Right atrium auricular region (tissue), 2 donors: Measurements from ENCODE around the gene C19orf38. TPM values are rescaled to one million over a fixed set of nuclear protein-coding genes. Genes with fewer than 3 reads are reported as not detected.
"Not testable (repeated sequence)": the region's sequence is repeated elsewhere in the genome, so short reads cannot be mapped to it uniquely, and the experiment has no call there.

Experiments
- DNase-seq: peaks from one replicate; pipeline ENCODE4 v3.0.0-alpha.2; 2019; ENCODE audit warnings: low spot score
- H3K27ac ChIP-seq, 2 donors: fragments of 200-600 bp; sonication (generic); 1 replicate in 1 of 2; 2 replicates in 1 of 2; pipeline ENCODE4 v1.5.1; 2016 to 2019
- H3K27me3 ChIP-seq, 2 donors: fragments of 200-600 bp; sonication (generic); one replicate each; pipeline versions ENCODE4 v1.5.1 to v1.6.0; 2017 to 2019
- H3K36me3 ChIP-seq: fragments of 200-600 bp; sonication (generic); one replicate; pipeline ENCODE4 v1.5.1; 2016
- H3K4me1 ChIP-seq, 2 donors: fragments of 200-600 bp; sonication (generic); one replicate each; pipeline versions ENCODE4 v1.5.1 to v1.6.0; 2017 to 2019
- H3K4me3 ChIP-seq, 2 donors: fragments of 200-600 bp; sonication (generic); 1 replicate in 1 of 2; 2 replicates in 1 of 2; pipeline ENCODE4 v1.5.1; 2017 to 2019; ENCODE audit warnings: mild to moderate bottlenecking in 1 of 2, moderate library complexity in 1 of 2
- H3K9me3 ChIP-seq, 2 donors: fragments of 200-600 bp; sonication (generic); one replicate each; pipeline ENCODE4 v1.5.1; 2019
- CTCF ChIP-seq, 2 donors: fragments of 200-600 bp; sonication (generic); IDR thresholded peaks; one replicate each; pipeline ENCODE4 v1.5.1; 2019; ENCODE audit warnings: antibody characterized with exemption in 2 of 2
- total RNA-seq, 2 donors: library from RNA; depleted of rRNA; stranded (reverse); fragments of >200 nt; gene quantifications; one replicate each; pipeline ENCODE4 v1.1.0, GENCODE V29; 2016

C19orf38 gene
- total RNA-seq, 2 donors from 2014 or later, result 1.5 TPM; not detected in 1

GRCh38 chr19:10872546-10873107 is 24.4 kb downstream of the C19orf38 start:
- Histone ChIP-seq H3K27ac (peak overlapping the region; percentile 80 to 83), H3K9me3 (no peaks in the 10 kb centered on the region), H3K4me1 (peaks cover 0 to 42% of the 10 kb centered on the region in 2 donors), H3K27me3 (no peaks in the 10 kb centered on the region), H3K36me3 (no peaks in the 10 kb centered on the region), H3K4me3 (peak overlapping the region; percentile 74 to 84)
- no peak for TF ChIP-seq CTCF (IDR thresholded peaks at IDR 0.05)
- DNase-seq, result no peak

GRCh38 chr19:10874024-10874423 is 25.8 kb downstream of the C19orf38 start:
- no peak for DNase-seq
- Histone ChIP-seq H3K4me3 (no peak overlapping the region), H3K27ac (no peak overlapping the region), H3K9me3 (no peaks in the 10 kb centered on the region), H3K36me3 (no peaks in the 10 kb centered on the region), H3K27me3 (no peaks in the 10 kb centered on the region), H3K4me1 (peaks cover 0 to 56% of the 10 kb centered on the region in 2 donors)
- TF ChIP-seq CTCF (IDR thresholded peaks at IDR 0.05), result no peak

GRCh38 chr19:10876459-10877240 is 28.4 kb downstream of the C19orf38 start:
- TF ChIP-seq CTCF (IDR thresholded peaks at IDR 0.05), result no peak
- H3K27me3 ChIP-seq, result no peaks in the 10 kb centered on the region
- H3K9me3 ChIP-seq, result no peaks in the 10 kb centered on the region
- peak; percentile 69 for DNase-seq
- H3K27ac ChIP-seq, result peak overlapping the region; percentile 65 to 79
- no peak overlapping the region for H3K4me3 ChIP-seq
- peaks cover 0 to 72% of the 10 kb centered on the region in 2 donors for H3K4me1 ChIP-seq
- no peaks in the 10 kb centered on the region for H3K36me3 ChIP-seq

- H3K4me3 ChIP-seq, H3K36me3 ChIP-seq, H3K9me3 ChIP-seq, H3K27me3 ChIP-seq, DNase-seq: not testable (repeated sequence)
- peak overlapping the region; percentile 65 to 79 for H3K27ac ChIP-seq
- peaks cover 0 to 75% of the 10 kb centered on the region in 2 donors for H3K4me1 ChIP-seq
These were observed 29.4 kb downstream of the C19orf38 start for GRCh38 chr19:10877608-10878007.

- Histone ChIP-seq H3K27me3 (no peaks in the 10 kb centered on the region), H3K27ac (peak overlapping the region; percentile 65 to 79), H3K36me3 (no peaks in the 10 kb centered on the region), H3K9me3 (no peaks in the 10 kb centered on the region), H3K4me3 (no peak overlapping the region), H3K4me1 (peaks cover 0 to 70% of the 10 kb centered on the region in 2 donors)
- DNase-seq, result no peak
- TF ChIP-seq CTCF (IDR thresholded peaks at IDR 0.05), result no peak
These were observed 30.0 kb downstream of the C19orf38 start for GRCh38 chr19:10878253-10878652.

- no peaks in the 10 kb centered on the region for H3K9me3 ChIP-seq
- no peak for DNase-seq
- H3K4me3 ChIP-seq, result no peak overlapping the region
- H3K36me3 ChIP-seq, result no peaks in the 10 kb centered on the region
- H3K4me1 ChIP-seq, result peaks cover 0 to 65% of the 10 kb centered on the region in 2 donors
- peak overlapping the region; percentile 33 to 68 for H3K27ac ChIP-seq
- TF ChIP-seq CTCF (IDR thresholded peaks at IDR 0.05), result no peak
- no peaks in the 10 kb centered on the region for H3K27me3 ChIP-seq
These were observed 33.3 kb downstream of the C19orf38 start for GRCh38 chr19:10881403-10882107.
